MCF 10A (cell line): ENCODE measurements around the gene SEMA4D. TPM values are rescaled to one million over a fixed set of nuclear protein-coding genes. Genes with fewer than 3 reads are reported as not detected.

Source experiments
- BruUV-seq: library from RNA; stranded (reverse); fragments of 400-500 nt; replicated peaks from 2 replicates; lab custom pipeline; 2021; lab: Mats Ljungman, UMichigan
- CTCF ChIA-PET: fragments of 300-600 bp; sonication (Branson Sonifier 250); formaldehyde crosslinking; extraction: SDS; loops from one replicate; lab custom pipeline; 2021; ENCODE audit warnings: antibody characterized with exemption, inconsistent platforms; lab: Yijun Ruan, JAX
- POLR2A ChIA-PET: fragments of 300-600, 350-650 bp; sonication (Branson Sonifier 250); formaldehyde crosslinking; extraction: SDS; loops from one replicate; lab custom pipeline; 2020; ENCODE audit warnings: antibody characterized with exemption, inconsistent platforms; lab: Yijun Ruan, JAX
- DNase-seq: peaks from one replicate; pipeline ENCODE4 v3.0.0-alpha.2; 2018; ENCODE audit not compliant: unreplicated experiment
- H3K27ac Mint-ChIP-seq: one replicate; pipeline ENCODE4 v1.8.0; 2022; ENCODE audit warnings: mild to moderate bottlenecking, low read depth, mixed read lengths; ENCODE audit not compliant: unreplicated experiment
- H3K27me3 Mint-ChIP-seq: one replicate; pipeline ENCODE4 v1.8.0; 2022; ENCODE audit warnings: mixed read lengths; ENCODE audit not compliant: insufficient read depth, unreplicated experiment
- H3K36me3 Mint-ChIP-seq: one replicate; pipeline ENCODE4 v1.8.0; 2022; ENCODE audit warnings: mild to moderate bottlenecking, moderate library complexity, mixed read lengths; ENCODE audit not compliant: insufficient read depth, unreplicated experiment
- H3K4me1 Mint-ChIP-seq: one replicate; pipeline ENCODE4 v1.8.0; 2022; ENCODE audit warnings: mixed read lengths; ENCODE audit not compliant: insufficient read depth, unreplicated experiment
- H3K4me3 Mint-ChIP-seq: one replicate; pipeline ENCODE4 v1.8.0; 2022; ENCODE audit warnings: mild to moderate bottlenecking, moderate library complexity, mixed read lengths; ENCODE audit not compliant: unreplicated experiment
- H3K9me3 Mint-ChIP-seq: one replicate; pipeline ENCODE4 v1.8.0; 2022; ENCODE audit warnings: mixed read lengths; ENCODE audit not compliant: unreplicated experiment
- intact Hi-C: fragments of 100-400 bp; cut with micrococcal nuclease; formaldehyde crosslinking; loops from 2 replicates; pipeline ENCODE4 v1.14.1; 2022
- total RNA-seq: library from RNA; stranded (reverse); gene quantifications from 2 replicates; pipeline ENCODE4 v1.2.3, GENCODE V29; 2022
- TF ChIP-seq, protein P1 (sequence below): fragments of 200-600 bp; IDR thresholded peaks from one replicate; pipeline ENCODE4 v1.8.0; 2022; ENCODE audit warnings: antibody characterized with exemption, mild to moderate bottlenecking; ENCODE audit not compliant: unreplicated experiment

Gene SEMA4D
- total RNA-seq, 1 experiment from 2014 or later: 4.2 TPM

DNA sequence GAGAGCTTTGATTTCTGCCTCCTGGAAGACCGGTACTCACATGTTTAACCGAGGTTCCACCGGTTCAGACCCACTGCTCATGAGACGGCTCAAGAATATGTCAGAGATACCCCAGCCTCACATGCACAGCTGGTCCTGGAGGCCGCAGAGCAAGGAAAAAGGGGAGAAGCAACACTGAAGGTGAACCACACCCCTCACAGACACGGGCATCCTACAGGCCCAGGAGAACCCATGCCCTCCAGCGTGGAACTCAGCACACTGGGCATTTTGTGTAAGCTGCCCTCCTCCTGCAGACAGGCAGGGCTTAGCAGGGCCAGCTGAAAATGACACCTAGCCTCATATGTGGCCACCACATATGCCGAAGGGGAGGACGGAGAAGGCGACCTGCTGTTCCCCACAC lies 37.4 kb downstream of the SEMA4D start:
- Mint-ChIP-seq H3K9me3 (no peaks in the 10 kb centered on the region), H3K27ac (no peak overlapping the region), H3K27me3 (no peaks in the 10 kb centered on the region), H3K4me1 (peaks cover 7% of the 10 kb centered on the region), H3K36me3 (no peaks in the 10 kb centered on the region), H3K4me3 (no peak overlapping the region)
- POLR2A ChIA-PET: no interaction called here
- no peak for DNase-seq
- TF ChIP-seq, protein P1, sequence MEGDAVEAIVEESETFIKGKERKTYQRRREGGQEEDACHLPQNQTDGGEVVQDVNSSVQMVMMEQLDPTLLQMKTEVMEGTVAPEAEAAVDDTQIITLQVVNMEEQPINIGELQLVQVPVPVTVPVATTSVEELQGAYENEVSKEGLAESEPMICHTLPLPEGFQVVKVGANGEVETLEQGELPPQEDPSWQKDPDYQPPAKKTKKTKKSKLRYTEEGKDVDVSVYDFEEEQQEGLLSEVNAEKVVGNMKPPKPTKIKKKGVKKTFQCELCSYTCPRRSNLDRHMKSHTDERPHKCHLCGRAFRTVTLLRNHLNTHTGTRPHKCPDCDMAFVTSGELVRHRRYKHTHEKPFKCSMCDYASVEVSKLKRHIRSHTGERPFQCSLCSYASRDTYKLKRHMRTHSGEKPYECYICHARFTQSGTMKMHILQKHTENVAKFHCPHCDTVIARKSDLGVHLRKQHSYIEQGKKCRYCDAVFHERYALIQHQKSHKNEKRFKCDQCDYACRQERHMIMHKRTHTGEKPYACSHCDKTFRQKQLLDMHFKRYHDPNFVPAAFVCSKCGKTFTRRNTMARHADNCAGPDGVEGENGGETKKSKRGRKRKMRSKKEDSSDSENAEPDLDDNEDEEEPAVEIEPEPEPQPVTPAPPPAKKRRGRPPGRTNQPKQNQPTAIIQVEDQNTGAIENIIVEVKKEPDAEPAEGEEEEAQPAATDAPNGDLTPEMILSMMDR: no peak
- intact Hi-C loops: no loop called here
- no TSS peak for BruUV-seq
- CTCF ChIA-PET: no interaction called here

DNA sequence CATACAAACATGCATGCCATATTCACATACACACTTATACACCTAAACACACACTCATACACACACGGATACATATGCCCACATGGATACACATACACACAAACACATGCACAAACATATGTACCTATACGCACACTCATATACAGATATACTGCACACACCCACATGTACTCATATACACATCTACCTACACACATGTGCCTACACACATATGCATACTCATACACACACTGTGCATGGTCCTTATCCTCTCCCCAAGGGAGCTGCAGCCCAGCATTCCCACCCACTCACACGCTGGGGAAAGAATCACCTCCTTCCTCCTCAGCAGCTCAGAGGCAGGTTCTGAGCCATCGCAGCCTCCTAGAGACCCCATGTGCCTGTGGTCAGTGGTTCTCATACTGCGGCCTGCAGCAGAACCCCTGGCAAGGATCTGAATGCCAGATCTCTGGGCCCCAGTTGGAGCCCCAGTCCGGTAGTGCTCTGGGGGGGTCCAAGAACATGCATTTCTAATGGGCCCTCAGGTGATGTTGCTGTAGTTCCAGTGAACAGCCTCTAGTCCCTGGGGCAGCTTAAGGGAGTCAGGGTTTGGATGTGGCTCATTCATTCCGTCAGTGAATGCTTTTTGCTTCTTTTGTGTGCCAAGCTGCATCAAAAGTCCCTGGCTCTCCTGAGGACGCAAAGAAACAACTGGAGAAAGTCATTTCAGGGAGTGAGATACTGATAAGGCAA lies 39.0 kb downstream of the SEMA4D start:
- ChIA-PET CTCF (no interaction called here), POLR2A (no interaction called here)
- intact Hi-C loops: no loop called here
- BruUV-seq: no TSS peak
- Mint-ChIP-seq H3K4me1 (peaks cover 7% of the 10 kb centered on the region), H3K27ac (no peak overlapping the region), H3K4me3 (no peak overlapping the region), H3K27me3 (no peaks in the 10 kb centered on the region), H3K9me3 (no peaks in the 10 kb centered on the region), H3K36me3 (no peaks in the 10 kb centered on the region)
- TF ChIP-seq, protein P1: no peak
- no peak for DNase-seq

DNA sequence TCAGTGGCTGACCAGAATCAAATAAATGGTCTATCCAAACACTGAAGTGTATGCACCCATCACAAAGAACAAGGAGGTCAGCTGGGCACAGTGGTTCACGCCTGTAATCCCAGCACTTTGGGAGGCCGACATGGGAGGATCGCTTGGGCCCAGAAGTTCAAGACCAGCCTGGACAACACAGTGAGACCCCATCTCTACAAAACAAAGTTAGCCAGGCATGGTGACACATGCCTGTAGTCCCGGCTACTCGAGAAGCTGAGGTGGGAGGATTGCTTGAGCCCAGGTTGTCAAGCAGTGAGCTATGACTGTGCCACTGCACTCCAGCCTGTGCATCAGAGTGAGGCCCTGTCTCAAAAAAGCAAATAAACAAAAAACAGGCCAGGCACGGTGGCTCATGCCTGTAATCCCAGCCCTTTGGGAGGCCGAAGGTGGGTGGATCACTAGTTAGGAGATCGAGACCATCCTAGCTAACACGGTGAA lies 40.5 kb downstream of the SEMA4D start:
- Mint-ChIP-seq H3K36me3 (no peaks in the 10 kb centered on the region), H3K4me1 (peaks cover 7% of the 10 kb centered on the region), H3K27ac (no peak overlapping the region), H3K9me3 (no peaks in the 10 kb centered on the region), H3K4me3 (no peak overlapping the region), H3K27me3 (no peaks in the 10 kb centered on the region)
- intact Hi-C loops: no loop called here
- ChIA-PET CTCF (no interaction called here), POLR2A (no interaction called here)
- no peak for DNase-seq
- no TSS peak for BruUV-seq
- TF ChIP-seq, protein P1: no peak

DNA sequence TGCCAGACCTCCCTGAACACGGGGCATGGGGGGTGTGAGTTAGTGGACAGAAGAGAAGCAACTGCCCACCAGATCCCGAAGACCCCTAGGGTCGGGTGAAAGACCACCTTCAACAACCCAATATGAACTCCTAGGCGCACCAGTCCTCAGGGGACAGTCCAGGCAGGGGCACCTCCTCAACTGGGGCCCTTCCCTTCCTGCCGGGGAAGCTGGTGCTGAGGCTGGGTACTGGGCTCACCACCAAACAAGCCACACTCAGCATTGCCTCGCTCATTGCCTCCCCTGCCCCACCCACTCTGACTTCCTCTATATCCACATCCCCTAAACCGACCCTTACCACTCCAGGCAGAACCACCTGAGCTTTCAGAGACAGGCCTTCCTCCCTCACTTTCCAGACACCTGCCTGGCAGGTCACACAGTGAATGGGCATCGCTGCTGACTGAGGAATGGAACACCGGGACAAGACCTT lies 42.5 kb downstream of the SEMA4D start:
- Mint-ChIP-seq H3K27ac (no peak overlapping the region), H3K27me3 (no peaks in the 10 kb centered on the region), H3K4me1 (no peaks in the 10 kb centered on the region), H3K9me3 (no peaks in the 10 kb centered on the region), H3K4me3 (no peak overlapping the region), H3K36me3 (no peaks in the 10 kb centered on the region)
- BruUV-seq: no TSS peak
- ChIA-PET POLR2A (no interaction called here), CTCF (interaction anchor here (0.8 kb wide), 1 partner anchor 94 kb away, joined by 4 read pairs; no protein-coding TSS in a partner anchor)
- no peak for DNase-seq
- intact Hi-C loops: no loop called here
- TF ChIP-seq, protein P1: no peak
